Measurements from ENCODE around the gene SIGLEC1.

SIGLEC1 gene

GRCh38 chr20:3705491-3705969 lies 6.9 kb downstream of the SIGLEC1 start:
- DNase-seq (ENCODE audit: low read depth, low spot score): no peak
- no peak overlapping the region for H3K4me3 ChIP-seq (ENCODE audit: low read depth, low read length)
- TF ChIP-seq CTCF (IDR thresholded peaks at IDR 0.05; ENCODE audit: low read depth, low read length): no peak
- in situ Hi-C loops (cut with HindIII; ENCODE audit: low sequenced_read_pairs): no loop called here

DNA sequence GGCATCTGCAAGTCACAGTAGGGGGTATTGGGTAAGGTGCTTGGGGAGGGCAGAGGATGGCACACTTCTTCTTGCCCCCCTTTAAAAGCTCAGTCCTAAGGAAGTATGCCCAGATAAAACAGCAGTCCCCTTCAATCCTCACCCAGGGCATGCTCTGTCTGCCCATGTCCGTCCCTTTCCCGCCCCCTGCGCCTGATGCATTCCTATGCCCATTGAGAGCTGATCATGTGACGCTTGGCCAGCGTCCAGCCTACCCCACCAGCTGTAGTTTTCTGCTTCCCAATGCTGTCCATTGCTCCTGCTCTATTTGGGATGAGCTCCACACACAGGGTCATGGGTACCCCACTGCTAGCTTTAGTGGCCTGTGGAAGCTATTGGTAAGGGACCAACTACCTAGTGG lies 8.3 kb downstream of the SIGLEC1 start:
- in situ Hi-C loops (cut with HindIII; ENCODE audit: low sequenced_read_pairs): no loop called here

GRCh38 chr20:3702611-3703391 lies 9.6 kb downstream of the SIGLEC1 start:
- DNase-seq (ENCODE audit: low read depth, low spot score): no peak
- H3K4me3 ChIP-seq (ENCODE audit: low read depth, low read length): no peak overlapping the region
- TF ChIP-seq CTCF (IDR thresholded peaks at IDR 0.05; ENCODE audit: low read depth, low read length): no peak
- in situ Hi-C loops (cut with HindIII; ENCODE audit: low sequenced_read_pairs): no loop called here

More for the DNA sequence above, 8.3 kb downstream of the SIGLEC1 start:
- DNase-seq (ENCODE audit: low read depth, low spot score): no peak
- H3K4me3 ChIP-seq (ENCODE audit: low read depth, low read length): no peak overlapping the region
- no peak for TF ChIP-seq CTCF (IDR thresholded peaks at IDR 0.05; ENCODE audit: low read depth, low read length)

DNA sequence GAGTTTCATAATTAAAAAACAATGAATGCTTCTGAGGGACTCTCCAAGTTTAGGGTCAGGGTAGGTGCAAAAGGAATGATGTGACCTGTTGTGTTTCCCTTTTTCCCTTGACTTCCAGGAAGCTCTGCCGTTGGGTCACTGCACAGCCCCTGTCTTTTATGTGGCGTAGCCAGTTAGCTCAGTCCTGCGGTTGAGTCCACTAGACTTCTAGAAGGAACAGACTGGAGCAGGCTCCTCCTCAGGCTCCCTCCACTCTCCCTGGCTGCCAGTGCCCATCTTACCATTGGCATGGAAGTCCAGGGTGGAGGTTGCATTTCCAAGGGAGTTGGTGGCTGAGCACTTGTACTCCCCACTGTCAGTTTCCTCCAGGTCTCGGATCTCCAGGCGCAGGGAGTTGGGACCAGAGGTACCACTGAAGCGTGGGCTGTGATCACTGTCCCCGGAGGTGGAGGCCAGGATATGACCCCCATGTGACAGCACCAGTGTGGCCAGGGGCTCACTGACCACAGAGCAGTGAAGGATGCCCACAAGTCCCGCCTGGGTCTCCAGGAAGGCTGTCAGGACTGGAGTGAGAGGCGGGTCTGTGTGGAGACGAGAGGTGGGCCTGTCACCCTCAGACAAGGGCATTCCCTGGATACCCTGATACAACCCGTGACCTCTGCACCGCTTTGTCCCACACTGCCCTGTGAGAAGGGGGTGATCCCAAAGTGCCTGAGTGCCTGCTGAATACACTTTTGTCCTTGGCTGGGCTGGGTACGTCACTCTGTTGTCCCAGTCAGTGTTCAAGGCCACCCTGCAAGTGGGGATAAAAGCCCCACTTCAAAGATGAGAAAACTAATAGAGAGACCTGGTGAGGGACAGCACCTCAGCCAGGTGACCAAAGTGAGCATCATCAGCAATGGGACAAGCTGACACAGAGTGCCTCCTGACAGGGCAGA lies 11.1 kb downstream of the SIGLEC1 start:
- in situ Hi-C loops (cut with HindIII; ENCODE audit: low sequenced_read_pairs): no loop called here
- no peak overlapping the region for H3K4me3 ChIP-seq (ENCODE audit: low read depth, low read length)
- TF ChIP-seq CTCF (IDR thresholded peaks at IDR 0.05; ENCODE audit: low read depth, low read length): no peak
- DNase-seq (ENCODE audit: low read depth, low spot score): no peak

DNA sequence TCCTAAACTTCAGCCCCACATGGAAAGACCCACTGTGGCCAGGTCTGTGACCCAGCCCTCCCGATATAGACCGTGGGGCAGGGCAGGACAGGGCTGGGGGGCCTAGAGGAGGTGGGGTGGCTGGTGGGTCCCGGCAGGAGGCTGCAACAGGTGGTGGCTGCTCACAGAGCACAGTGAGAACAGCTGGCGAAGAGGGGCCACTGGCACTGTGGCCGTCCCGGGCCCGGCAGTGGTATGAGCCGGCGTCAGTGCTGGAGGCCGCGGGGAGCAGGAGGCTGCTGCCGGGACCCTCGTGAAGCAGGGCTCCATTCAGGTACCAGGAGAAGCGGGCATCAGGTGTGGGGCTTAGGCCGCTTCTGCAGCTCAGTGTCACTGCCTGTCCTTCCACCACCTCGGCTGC lies 13.4 kb downstream of the SIGLEC1 start:
- H3K4me3 ChIP-seq (ENCODE audit: low read depth, low read length): no peak overlapping the region
- no peak for TF ChIP-seq CTCF (IDR thresholded peaks at IDR 0.05; ENCODE audit: low read depth, low read length)
- DNase-seq (ENCODE audit: low read depth, low spot score): no peak
- in situ Hi-C loops (cut with HindIII; ENCODE audit: low sequenced_read_pairs): no loop called here

GRCh38 chr20:3698591-3699001 lies 13.8 kb downstream of the SIGLEC1 start:
- in situ Hi-C loops (cut with HindIII; ENCODE audit: low sequenced_read_pairs): no loop called here
- H3K4me3 ChIP-seq (ENCODE audit: low read depth, low read length): no peak overlapping the region
- no peak for DNase-seq (ENCODE audit: low read depth, low spot score)
- TF ChIP-seq CTCF (IDR thresholded peaks at IDR 0.05; ENCODE audit: low read depth, low read length): no peak

All from astrocyte of the spinal cord (primary cell).